Activated T-helper 17 cell treated with anti-CD3 and anti-CD28 coated beads, Interleukin-2, amount 50 U/mL, for 72 hours (primary cell): Measurements from ENCODE around the gene THAP11. TPM values are rescaled to one million over a fixed set of nuclear protein-coding genes. Genes with fewer than 3 reads are reported as not detected.

Source experiments
- ATAC-seq: fragments of 150-1000 bp; cut with Tn5 transposase; replicated peaks from 2 replicates; pipeline ENCODE4 v1.10.0; 2021; ENCODE audit warnings: mild to moderate bottlenecking, moderate library complexity
- H3K27ac Mint-ChIP-seq: one replicate; pipeline ENCODE4 v1.8.0; 2022; ENCODE audit warnings: mixed read lengths
- H3K27me3 Mint-ChIP-seq: one replicate; pipeline ENCODE4 v1.8.0; 2022; ENCODE audit warnings: mixed read lengths
- H3K36me3 Mint-ChIP-seq: one replicate; pipeline ENCODE4 v1.8.0; 2022; ENCODE audit warnings: low read depth, mild to moderate bottlenecking, mixed read lengths
- H3K4me1 Mint-ChIP-seq: one replicate; pipeline ENCODE4 v1.8.0; 2022; ENCODE audit warnings: mixed read lengths
- H3K4me3 Mint-ChIP-seq: one replicate; pipeline ENCODE4 v1.8.0; 2022; ENCODE audit warnings: mild to moderate bottlenecking, mixed read lengths
- H3K9me3 Mint-ChIP-seq: one replicate; pipeline ENCODE4 v1.8.0; 2022; ENCODE audit warnings: mixed read lengths
- total RNA-seq, 2 donors: library from RNA; stranded (reverse); gene quantifications; one replicate each; pipeline ENCODE4 v1.2.3, GENCODE V29; 2022

THAP11 gene
- total RNA-seq, 2 donors from 2014 or later = 29.9 to 51.6 TPM

DNA sequence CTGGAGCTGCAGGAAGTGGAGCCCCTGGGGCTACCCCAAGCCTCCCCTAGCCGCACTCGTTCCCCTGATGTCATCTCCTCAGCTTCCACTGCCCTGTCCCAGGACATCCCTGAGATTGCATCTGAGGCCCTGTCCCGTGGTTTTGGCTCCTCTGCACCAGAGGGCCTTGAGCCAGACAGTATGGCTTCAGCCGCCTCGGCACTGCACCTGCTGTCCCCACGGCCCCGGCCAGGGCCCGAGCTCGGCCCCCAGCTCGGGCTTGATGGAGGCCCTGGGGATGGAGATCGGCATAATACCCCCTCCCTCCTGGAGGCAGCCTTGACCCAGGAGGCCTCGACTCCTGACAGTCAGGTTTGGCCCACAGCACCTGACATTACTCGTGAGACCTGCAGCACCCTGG is 38.5 kb downstream of the THAP11 start:
- no peak overlapping the region for H3K4me3 Mint-ChIP-seq
- peaks cover 1% of the 10 kb centered on the region for H3K4me1 Mint-ChIP-seq
- H3K9me3 Mint-ChIP-seq = no peaks in the 10 kb centered on the region
- ATAC-seq = no peak
- H3K36me3 Mint-ChIP-seq = peaks cover 87% of the 10 kb centered on the region
- no peaks in the 10 kb centered on the region for H3K27me3 Mint-ChIP-seq
- H3K27ac Mint-ChIP-seq = no peak overlapping the region

DNA sequence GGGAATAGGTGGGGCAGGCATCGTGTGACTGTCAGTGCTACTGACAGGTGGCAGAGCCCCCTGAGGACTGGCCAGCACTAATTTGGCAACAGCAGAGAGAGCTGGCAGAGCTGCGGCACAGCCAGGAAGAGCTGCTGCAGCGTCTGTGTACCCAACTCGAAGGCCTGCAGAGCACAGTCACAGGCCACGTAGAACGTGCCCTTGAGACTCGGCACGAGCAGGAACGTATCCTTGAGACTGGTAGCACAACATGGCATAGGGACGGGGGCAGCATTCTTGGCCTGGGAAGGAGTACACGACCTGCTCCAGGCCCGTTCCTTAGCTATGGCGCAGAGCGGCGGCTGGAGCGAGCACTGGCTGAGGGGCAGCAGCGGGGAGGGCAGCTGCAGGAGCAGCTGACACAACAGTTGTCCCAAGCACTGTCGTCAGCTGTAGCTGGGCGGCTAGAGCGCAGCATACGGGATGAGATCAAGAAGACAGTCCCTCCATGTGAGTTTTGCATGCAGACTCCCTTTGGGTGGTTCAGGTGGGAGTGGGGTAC is 39.6 kb downstream of the THAP11 start:
- Mint-ChIP-seq H3K27ac (no peak overlapping the region), H3K36me3 (peaks cover 80% of the 10 kb centered on the region), H3K27me3 (no peaks in the 10 kb centered on the region), H3K4me3 (no peak overlapping the region), H3K9me3 (no peaks in the 10 kb centered on the region), H3K4me1 (no peaks in the 10 kb centered on the region)
- ATAC-seq = no peak

DNA sequence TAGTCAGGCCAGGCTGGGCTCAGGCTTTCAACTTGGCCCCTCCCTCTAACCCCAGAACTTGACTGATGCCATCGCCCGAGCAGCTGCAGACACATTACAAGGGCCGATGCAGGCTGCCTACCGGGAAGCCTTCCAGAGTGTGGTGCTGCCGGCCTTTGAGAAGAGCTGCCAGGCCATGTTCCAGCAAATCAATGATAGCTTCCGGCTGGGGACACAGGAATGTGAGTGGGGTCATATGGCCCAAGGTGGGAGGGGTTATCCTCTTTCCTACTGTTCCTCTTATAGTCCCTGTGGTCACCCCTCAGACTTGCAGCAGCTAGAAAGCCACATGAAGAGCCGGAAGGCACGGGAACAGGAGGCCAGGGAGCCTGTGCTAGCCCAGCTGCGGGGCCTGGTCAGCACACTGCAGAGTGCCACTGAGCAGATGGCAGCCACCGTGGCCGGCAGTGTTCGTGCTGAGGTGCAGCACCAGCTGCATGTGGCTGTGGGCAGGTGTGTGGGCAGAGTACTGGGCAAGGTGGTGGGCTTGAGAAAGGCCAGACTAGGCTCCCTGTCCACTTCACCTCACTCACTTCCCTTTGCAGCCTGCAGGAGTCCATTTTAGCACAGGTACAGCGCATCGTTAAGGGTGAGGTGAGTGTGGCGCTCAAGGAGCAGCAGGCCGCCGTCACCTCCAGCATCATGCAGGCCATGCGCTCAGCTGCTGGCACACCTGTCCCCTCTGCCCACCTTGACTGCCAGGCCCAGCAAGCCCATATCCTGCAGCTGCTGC is 40.4 kb downstream of the THAP11 start:
- H3K4me1 Mint-ChIP-seq = no peaks in the 10 kb centered on the region
- no peaks in the 10 kb centered on the region for H3K9me3 Mint-ChIP-seq
- H3K27ac Mint-ChIP-seq = no peak overlapping the region
- no peak for ATAC-seq
- peaks cover 73% of the 10 kb centered on the region for H3K36me3 Mint-ChIP-seq
- H3K27me3 Mint-ChIP-seq = no peaks in the 10 kb centered on the region
- no peak overlapping the region for H3K4me3 Mint-ChIP-seq

DNA sequence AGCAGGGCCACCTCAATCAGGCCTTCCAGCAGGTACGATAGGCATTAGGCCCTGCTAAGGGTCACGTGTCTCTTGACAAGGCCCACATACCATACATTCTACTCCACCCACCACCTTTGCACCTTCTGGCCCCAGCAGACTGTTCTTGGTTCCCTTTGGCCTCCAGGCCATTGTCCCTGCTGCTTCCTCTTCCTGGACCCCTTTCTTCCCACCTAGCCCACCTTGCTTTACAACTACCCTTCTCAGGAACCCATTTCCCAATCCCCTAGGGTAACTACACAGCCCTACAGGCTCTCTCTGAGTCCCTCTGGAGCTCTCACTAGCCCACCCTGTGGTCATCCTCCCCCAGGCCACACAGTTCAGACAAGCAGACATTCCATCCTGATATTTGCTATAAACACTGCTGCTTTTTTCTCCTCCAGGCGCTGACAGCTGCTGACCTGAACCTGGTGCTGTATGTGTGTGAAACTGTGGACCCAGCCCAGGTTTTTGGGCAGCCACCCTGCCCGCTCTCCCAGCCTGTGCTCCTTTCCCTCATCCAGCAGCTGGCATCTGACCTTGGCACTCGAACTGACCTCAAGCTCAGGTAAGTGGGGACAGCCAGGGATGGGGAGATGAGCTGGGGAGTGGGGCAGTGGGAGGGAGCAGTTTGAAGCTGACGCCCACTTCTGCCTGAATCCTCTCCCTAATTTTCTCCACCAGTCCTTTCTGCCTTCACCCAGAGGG is 41.2 kb downstream of the THAP11 start:
- ATAC-seq = peak; percentile 14
- H3K27ac Mint-ChIP-seq = no peak overlapping the region
- no peaks in the 10 kb centered on the region for H3K27me3 Mint-ChIP-seq
- peaks cover 66% of the 10 kb centered on the region for H3K36me3 Mint-ChIP-seq
- H3K9me3 Mint-ChIP-seq = no peaks in the 10 kb centered on the region
- H3K4me3 Mint-ChIP-seq = no peak overlapping the region
- no peaks in the 10 kb centered on the region for H3K4me1 Mint-ChIP-seq

DNA sequence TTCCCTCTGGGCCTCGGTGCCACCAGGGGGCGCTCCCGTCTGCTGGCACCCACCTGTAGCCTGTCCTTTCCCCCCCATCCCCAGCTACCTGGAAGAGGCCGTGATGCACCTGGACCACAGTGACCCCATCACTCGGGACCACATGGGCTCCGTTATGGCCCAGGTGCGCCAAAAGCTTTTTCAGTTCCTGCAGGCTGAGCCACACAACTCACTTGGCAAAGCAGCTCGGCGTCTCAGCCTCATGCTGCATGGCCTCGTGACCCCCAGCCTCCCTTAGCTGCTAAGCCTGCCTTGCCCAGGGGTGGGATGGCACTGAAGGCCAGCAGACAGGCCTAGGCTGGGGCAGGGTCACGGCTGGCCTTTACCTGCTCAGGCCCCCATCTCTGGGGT is 41.7 kb downstream of the THAP11 start:
- no peaks in the 10 kb centered on the region for H3K4me1 Mint-ChIP-seq
- no peak overlapping the region for H3K4me3 Mint-ChIP-seq
- no peak overlapping the region for H3K27ac Mint-ChIP-seq
- no peaks in the 10 kb centered on the region for H3K9me3 Mint-ChIP-seq
- ATAC-seq = peak; percentile 86
- H3K27me3 Mint-ChIP-seq = no peaks in the 10 kb centered on the region
- H3K36me3 Mint-ChIP-seq = peaks cover 60% of the 10 kb centered on the region

DNA sequence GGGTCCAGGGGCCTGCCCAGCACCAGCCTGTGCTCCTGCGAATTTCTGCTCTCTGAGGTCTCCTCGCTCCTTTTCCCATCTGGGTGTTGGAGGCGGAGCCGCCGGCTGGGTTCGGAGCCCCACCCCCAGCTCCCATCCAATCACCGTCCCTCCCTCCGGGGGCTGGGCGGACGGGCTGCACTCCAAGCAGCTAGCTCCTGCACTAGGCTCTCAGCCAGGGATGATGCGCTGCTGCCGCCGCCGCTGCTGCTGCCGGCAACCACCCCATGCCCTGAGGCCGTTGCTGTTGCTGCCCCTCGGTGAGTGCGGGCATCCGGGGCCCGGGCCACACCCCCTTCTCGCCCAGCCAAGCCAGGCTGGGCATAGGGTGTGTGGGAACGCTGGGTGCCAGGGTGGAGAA is 42.6 kb downstream of the THAP11 start, which contains the start of gene NRN1L:
Gene NRN1L (plus strand): TSS at position 202 of the 400 bp plus-strand sequence. CDS start 19 bp downstream, at position 221.
- no peaks in the 10 kb centered on the region for H3K27me3 Mint-ChIP-seq
- no peak within 1 kb of the TSS for H3K27ac Mint-ChIP-seq
- no peak for ATAC-seq
- H3K4me1 Mint-ChIP-seq = no peaks in the 10 kb centered on the region
- no peak within 1 kb of the TSS for H3K4me3 Mint-ChIP-seq
- H3K36me3 Mint-ChIP-seq = peaks cover 52% of the 10 kb centered on the region
- H3K9me3 Mint-ChIP-seq = no peaks in the 10 kb centered on the region

DNA sequence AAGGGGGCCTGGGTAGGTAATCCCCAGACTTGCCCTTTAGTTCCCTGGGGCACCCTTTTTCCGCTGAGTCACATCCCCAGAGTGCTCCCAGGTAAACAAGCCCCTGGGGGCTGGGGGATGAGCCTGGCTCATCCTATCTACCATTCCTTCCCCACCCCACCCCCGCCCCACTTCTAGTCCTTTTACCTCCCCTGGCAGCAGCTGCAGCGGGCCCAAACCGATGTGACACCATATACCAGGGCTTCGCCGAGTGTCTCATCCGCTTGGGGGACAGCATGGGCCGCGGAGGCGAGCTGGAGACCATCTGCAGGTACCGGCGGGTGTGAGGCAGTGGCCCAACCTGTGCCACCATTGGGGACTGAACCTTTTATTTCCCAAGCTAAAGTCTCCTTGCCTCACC is 43.4 kb downstream of the THAP11 start:
- peaks cover 44% of the 10 kb centered on the region for H3K36me3 Mint-ChIP-seq
- H3K27ac Mint-ChIP-seq = no peak overlapping the region
- no peaks in the 10 kb centered on the region for H3K27me3 Mint-ChIP-seq
- no peak for ATAC-seq
- no peak overlapping the region for H3K4me3 Mint-ChIP-seq
- H3K9me3 Mint-ChIP-seq = no peaks in the 10 kb centered on the region
- no peaks in the 10 kb centered on the region for H3K4me1 Mint-ChIP-seq

DNA sequence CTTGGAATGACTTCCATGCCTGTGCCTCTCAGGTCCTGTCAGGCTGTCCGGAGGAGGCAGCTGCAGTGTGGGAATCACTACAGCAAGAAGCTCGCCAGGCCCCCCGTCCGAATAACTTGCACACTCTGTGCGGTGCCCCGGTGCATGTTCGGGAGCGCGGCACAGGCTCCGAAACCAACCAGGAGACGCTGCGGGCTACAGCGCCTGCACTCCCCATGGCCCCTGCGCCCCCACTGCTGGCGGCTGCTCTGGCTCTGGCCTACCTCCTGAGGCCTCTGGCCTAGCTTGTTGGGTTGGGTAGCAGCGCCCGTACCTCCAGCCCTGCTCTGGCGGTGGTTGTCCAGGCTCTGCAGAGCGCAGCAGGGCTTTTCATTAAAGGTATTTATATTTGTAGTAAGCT is 43.9 kb downstream of the THAP11 start:
- H3K4me1 Mint-ChIP-seq = no peaks in the 10 kb centered on the region
- no peaks in the 10 kb centered on the region for H3K27me3 Mint-ChIP-seq
- peaks cover 39% of the 10 kb centered on the region for H3K36me3 Mint-ChIP-seq
- no peak overlapping the region for H3K27ac Mint-ChIP-seq
- ATAC-seq = no peak
- H3K4me3 Mint-ChIP-seq = no peak overlapping the region
- no peaks in the 10 kb centered on the region for H3K9me3 Mint-ChIP-seq

DNA sequence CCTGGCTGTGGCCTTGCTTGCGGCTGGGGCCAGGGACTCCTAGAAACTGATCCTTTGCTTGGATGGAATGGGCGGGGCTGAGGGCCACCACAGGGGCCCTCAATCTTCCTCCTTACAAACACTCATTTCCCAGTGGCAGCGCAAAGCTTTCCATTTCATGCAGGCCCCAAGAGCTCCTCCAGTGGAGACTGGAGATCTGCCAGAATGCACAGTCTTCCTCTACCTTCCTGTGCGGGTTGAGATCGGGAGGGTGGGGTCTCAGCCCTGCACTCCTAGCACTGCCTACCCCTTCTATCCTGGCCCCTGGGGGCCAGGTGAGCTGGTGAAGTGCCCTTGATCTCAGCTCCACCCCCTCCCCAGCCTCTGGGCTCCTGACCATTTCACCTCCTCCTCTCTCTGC is 44.3 kb downstream of the THAP11 start:
- H3K4me3 Mint-ChIP-seq = no peak overlapping the region
- H3K9me3 Mint-ChIP-seq = no peaks in the 10 kb centered on the region
- no peak for ATAC-seq
- H3K4me1 Mint-ChIP-seq = no peaks in the 10 kb centered on the region
- H3K36me3 Mint-ChIP-seq = peaks cover 35% of the 10 kb centered on the region
- H3K27ac Mint-ChIP-seq = no peak overlapping the region
- no peaks in the 10 kb centered on the region for H3K27me3 Mint-ChIP-seq

DNA sequence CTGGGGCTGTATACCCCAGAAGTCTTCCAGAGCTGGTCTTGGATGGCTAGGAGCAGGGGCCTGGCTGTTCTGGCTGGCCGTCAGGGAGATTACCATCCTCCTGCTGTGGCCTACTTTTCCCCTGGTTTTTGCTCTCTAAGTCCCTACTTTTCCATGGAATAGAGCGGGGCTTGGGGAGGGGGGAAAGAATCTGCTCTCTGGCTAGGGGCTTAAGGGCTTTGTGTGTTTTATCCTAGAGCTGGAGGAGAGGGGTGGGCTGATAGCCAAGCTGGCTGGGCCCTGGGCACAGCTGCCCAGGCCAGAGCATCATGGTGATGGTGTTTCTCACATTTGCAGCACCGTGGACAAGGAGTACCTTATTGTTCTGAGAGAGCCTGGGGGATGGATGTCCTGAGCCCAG is 46.2 kb downstream of the THAP11 start:
- no peak overlapping the region for H3K27ac Mint-ChIP-seq
- H3K36me3 Mint-ChIP-seq = peaks cover 20% of the 10 kb centered on the region
- ATAC-seq = no peak

DNA sequence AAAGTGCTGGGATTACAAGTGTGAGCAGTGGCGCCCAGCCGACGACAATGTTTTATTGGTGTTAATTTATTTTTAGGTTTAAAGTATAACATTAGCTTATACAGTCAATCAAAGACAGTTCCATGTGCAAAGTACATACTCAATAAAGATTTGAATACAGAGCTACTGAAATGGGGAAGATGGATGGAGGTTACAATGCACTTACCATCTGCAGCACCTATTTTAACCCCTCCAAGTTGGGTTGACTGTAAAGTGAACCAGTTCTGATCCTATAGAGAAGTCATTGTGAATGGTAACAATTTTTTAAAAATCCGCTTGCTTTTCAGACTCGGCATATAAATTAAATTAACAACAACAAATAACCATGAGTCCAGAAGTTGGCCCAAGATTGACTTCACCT is 50.3 kb downstream of the THAP11 start:
- peaks cover 22% of the 10 kb centered on the region for H3K4me1 Mint-ChIP-seq
- no peaks in the 10 kb centered on the region for H3K27me3 Mint-ChIP-seq
- ATAC-seq = no peak
- peak overlapping the region; percentile 94 for H3K27ac Mint-ChIP-seq
- H3K9me3 Mint-ChIP-seq = no peaks in the 10 kb centered on the region
- peak overlapping the region; percentile 95 for H3K4me3 Mint-ChIP-seq
- H3K36me3 Mint-ChIP-seq = no peaks in the 10 kb centered on the region

More for the DNA sequence above, 46.2 kb downstream of the THAP11 start:
- Mint-ChIP-seq H3K9me3 (no peaks in the 10 kb centered on the region), H3K4me1 (peaks cover 6% of the 10 kb centered on the region), H3K4me3 (no peak overlapping the region), H3K27me3 (no peaks in the 10 kb centered on the region)

DNA sequence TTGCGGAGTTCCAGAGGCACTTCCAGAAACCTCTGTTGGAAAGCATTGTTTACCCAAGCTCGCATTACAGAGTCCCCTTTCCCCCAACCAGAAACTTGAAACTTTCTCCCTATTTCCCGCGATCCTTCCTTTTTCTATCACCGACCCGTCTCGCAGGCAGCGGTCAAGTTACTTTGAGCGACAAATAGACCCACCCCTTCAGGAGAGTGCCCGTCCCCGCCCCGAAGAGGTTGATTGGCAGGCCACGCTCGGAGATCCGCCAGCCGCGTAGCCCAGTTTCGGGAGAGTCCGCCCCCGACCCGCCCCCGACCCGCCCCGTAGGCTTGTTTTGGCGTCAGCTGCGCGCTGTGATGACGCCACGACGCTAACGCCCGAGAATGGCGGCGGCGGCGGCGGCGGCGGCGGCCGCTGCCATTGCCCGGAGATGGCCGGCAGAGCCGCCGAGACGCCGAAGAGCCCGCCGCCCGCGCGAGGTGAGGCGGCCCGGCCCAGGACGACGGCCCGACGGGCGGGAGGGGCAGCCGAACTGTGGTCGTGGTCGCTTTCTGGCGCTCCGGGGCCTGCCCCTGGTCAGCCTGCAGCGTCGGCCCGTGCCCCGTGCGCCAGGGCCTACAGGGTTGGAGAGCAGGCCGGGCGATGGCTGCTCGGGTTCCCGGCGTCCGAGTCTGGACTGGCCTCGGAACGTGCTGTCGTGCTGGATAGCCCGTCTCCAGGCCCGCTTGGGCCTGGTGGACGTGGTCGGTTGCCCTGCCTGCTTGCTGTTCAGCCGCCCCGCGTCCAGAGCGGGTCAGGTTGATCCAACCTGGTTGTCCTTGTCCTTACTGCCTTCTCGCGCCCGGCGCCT is 51.0 kb downstream of the THAP11 start, which contains the start of gene PSKH1:
Gene PSKH1 (plus strand): TSS at position 356 of the 844 bp plus-strand sequence. CDS start 15,496 bp downstream, outside the sequence.
- no peaks in the 10 kb centered on the region for H3K27me3 Mint-ChIP-seq
- no peaks in the 10 kb centered on the region for H3K9me3 Mint-ChIP-seq
- H3K27ac Mint-ChIP-seq = peak within 1 kb of the TSS; percentile 96
- H3K36me3 Mint-ChIP-seq = no peaks in the 10 kb centered on the region
- peak; percentile 100 for ATAC-seq
- H3K4me1 Mint-ChIP-seq = peaks cover 22% of the 10 kb centered on the region
- H3K4me3 Mint-ChIP-seq = peak within 1 kb of the TSS; percentile 95
